ENCODE data around the gene ZBED5. TPM values are rescaled to one million over a fixed set of nuclear protein-coding genes. Genes with fewer than 3 reads are reported as not detected.

Gene ZBED5
- total and polyA plus RNA-seq, 12 donors = 19.4 to 63.3 (median 39.6) TPM

DNA sequence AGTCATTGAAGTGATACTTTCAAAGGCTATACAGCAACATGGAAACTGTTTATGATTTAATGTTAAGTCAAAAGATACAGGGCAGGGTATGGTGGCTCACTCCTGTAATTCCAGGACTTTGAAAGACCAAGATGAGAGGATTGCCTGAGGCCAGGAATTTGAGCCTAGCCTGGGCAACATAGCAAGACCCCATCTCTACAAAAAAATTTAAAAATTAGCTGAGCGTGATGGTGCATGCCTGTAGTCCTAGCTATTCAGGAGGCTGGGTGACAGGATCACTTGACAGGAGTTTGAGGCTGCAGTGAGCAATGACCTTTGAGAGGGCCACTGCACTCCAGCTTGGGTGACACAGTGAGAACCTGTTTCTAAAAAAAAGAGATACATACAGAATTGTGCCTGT lies 39.3 kb upstream of the ZBED5 start:
- Histone ChIP-seq H3K27me3 (no peaks in the 10 kb centered on the region), H3K27ac (peak overlapping the region in 6 of 10 donors; percentile 28 to 96 (median 92)), H3K4me1 (peaks cover 18 to 70% (median 45%) of the 10 kb centered on the region in 9 donors), H3K9me3 (no peaks in the 10 kb centered on the region), H3K4me3 (no peak overlapping the region), H3K36me3 (no peaks in the 10 kb centered on the region)
- no peak for ATAC-seq
- TF ChIP-seq, protein P1, sequence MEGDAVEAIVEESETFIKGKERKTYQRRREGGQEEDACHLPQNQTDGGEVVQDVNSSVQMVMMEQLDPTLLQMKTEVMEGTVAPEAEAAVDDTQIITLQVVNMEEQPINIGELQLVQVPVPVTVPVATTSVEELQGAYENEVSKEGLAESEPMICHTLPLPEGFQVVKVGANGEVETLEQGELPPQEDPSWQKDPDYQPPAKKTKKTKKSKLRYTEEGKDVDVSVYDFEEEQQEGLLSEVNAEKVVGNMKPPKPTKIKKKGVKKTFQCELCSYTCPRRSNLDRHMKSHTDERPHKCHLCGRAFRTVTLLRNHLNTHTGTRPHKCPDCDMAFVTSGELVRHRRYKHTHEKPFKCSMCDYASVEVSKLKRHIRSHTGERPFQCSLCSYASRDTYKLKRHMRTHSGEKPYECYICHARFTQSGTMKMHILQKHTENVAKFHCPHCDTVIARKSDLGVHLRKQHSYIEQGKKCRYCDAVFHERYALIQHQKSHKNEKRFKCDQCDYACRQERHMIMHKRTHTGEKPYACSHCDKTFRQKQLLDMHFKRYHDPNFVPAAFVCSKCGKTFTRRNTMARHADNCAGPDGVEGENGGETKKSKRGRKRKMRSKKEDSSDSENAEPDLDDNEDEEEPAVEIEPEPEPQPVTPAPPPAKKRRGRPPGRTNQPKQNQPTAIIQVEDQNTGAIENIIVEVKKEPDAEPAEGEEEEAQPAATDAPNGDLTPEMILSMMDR (IDR thresholded peaks at IDR 0.05) = no peak
- intact Hi-C loops (cut with DNase I) = loop anchor here in 1 of 10 donors (5.0 kb wide), 1 partner anchor 35 kb away; no protein-coding TSS in a partner anchor
- 59 to 66% methylated on average over 1 of the region's 1 CpG for WGBS, 2 donors
- no peak for DNase-seq

DNA sequence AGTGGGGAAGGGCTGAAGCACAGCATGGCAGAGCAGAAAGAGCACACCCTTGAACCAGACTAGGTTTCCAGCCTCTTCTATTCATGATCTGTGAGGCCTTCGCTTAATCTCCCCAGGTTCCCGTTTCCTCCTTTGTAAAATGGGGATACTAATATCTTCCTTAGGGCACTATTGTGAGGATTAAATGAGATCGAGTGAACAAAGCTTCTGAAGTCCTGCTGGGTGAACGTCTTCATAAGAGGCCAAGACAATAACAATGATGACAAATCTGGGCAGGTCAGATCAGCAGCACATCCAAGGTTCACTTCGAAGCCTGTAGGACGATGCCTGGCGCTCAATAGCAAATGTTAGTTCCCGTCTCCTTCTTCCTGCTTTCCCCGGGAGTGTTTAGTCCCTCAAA lies 38.6 kb upstream of the ZBED5 start:
- peaks cover 18 to 73% (median 45%) of the 10 kb centered on the region in 9 donors for H3K4me1 ChIP-seq
- peak overlapping the region in 3 of 10 donors; percentile 11 to 64 (median 28) for H3K27ac ChIP-seq
- DNase-seq (no peak), ATAC-seq (no peak)
- no peaks in the 10 kb centered on the region for H3K36me3 ChIP-seq
- no peak overlapping the region for H3K4me3 ChIP-seq
- H3K27me3 ChIP-seq = no peaks in the 10 kb centered on the region
- intact Hi-C loops (cut with DNase I) = loop anchor here in 1 of 10 donors (5.0 kb wide), 1 partner anchor 34 kb away; no protein-coding TSS in a partner anchor
- H3K9me3 ChIP-seq = no peaks in the 10 kb centered on the region
- TF ChIP-seq, protein P1 (IDR thresholded peaks at IDR 0.05) = no peak
- WGBS, 2 donors = 85 to 86% methylated on average over 9 of the region's 9 CpGs

DNA sequence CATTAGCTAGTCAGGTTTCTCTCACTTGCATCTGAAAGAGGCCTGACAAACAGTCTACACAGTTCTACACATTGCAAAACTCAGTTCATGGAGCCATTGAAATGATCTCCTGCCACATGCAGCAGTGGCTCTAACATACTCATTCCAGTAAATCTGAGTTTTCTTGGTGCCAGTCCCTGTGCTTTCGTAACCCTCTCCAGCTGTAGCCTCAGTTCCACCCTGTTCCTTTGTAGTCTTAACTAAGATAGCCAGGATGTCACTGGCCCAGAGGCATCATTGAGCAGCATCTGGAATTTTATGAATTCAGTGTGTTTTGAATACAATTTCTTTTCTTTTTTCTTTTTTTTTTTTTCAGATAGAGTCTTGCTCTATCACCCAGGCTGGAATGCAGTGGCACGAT lies 37.4 kb upstream of the ZBED5 start:
- WGBS, 2 donors = 92 to 98% methylated on average over 2 of the region's 2 CpGs
- DNase-seq (no peak), ATAC-seq (no peak)
- Histone ChIP-seq H3K9me3 (peaks cover 0 to 4% (median 0%) of the 10 kb centered on the region in 11 donors), H3K27ac (peak overlapping the region in 4 of 10 donors; percentile 28 to 74 (median 60)), H3K4me1 (peaks cover 13 to 61% (median 33%) of the 10 kb centered on the region in 9 donors), H3K4me3 (no peak overlapping the region), H3K27me3 (no peaks in the 10 kb centered on the region), H3K36me3 (no peaks in the 10 kb centered on the region)
- TF ChIP-seq, protein P1 (IDR thresholded peaks at IDR 0.05) = no peak
- intact Hi-C loops (cut with DNase I) = loop anchor here in 1 of 10 donors (5.0 kb wide), 1 partner anchor 33 kb away; no protein-coding TSS in a partner anchor

DNA sequence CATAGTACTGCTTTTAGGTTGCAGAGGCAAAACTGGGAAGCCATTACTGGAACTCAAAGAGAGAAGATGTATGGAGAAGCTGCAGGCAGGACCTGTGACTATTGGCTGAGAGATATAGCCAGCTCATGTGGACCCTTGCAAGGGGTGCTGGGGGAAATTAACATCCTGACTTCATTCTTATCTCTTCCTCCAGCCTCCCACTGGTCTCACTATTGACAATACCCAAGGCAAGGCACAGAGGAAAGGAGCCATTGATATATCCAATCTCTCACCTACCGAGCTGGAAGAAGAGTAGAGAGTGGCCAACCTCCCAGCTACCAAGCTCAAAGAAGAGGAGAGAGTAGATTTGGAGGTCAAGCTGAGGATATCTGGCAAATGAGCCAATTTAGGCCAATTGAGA lies 36.8 kb upstream of the ZBED5 start:
- no peak for DNase-seq
- 81 to 86% methylated on average over 1 of the region's 1 CpG for WGBS, 2 donors
- Histone ChIP-seq H3K4me3 (no peak overlapping the region), H3K27ac (peak overlapping the region in 8 of 10 donors; percentile 28 to 81 (median 64)), H3K9me3 (peaks cover 0 to 10% (median 0%) of the 10 kb centered on the region in 11 donors), H3K27me3 (no peaks in the 10 kb centered on the region), H3K4me1 (peaks cover 10 to 55% (median 27%) of the 10 kb centered on the region in 9 donors), H3K36me3 (no peaks in the 10 kb centered on the region)
- intact Hi-C loops (cut with DNase I) = loop anchor here in 1 of 10 donors (5.0 kb wide), 1 partner anchor 32 kb away; no protein-coding TSS in a partner anchor
- TF ChIP-seq, protein P1 (IDR thresholded peaks at IDR 0.05) = no peak
- no peak for ATAC-seq
